GM12878 (cell line): Measurements from ENCODE around the gene COX5A. TPM values are rescaled to one million over a fixed set of nuclear protein-coding genes. Genes with fewer than 3 reads are reported as not detected.

ENCODE experiments used
- ATAC-seq: fragments of 200-7000 bp; cut with Tn5 transposase; 3 replicates; pipeline ENCODE4 v1.9.1; 2020; ENCODE audit warnings: mild to moderate bottlenecking, moderate library complexity
- BruUV-seq: library from RNA; stranded (reverse); fragments of 400-500 nt; replicated peaks from 2 replicates; lab custom pipeline; 2021; lab: Mats Ljungman, UMichigan
- CTCF ChIA-PET: fragments of 300-600 bp; sonication (Branson Sonifier 250); formaldehyde crosslinking; extraction: SDS; loops from one replicate; lab custom pipeline; 2021; ENCODE audit warnings: inconsistent platforms; lab: Yijun Ruan, JAX
- POLR2A ChIA-PET: fragments of 350-600 bp; formaldehyde crosslinking; extraction: SDS; loops from one replicate; lab custom pipeline; 2021; ENCODE audit warnings: inconsistent platforms; lab: Charles Lee
- RAD21 ChIA-PET: fragments of 300-600 bp; sonication (Branson Sonifier 250); formaldehyde crosslinking; loops from one replicate; lab custom pipeline; 2023; ENCODE audit warnings: antibody characterized with exemption; ENCODE audit not compliant: unreplicated experiment; lab: Charles Lee
- SMC1A ChIA-PET: fragments of 300-600 bp; sonication (Branson Sonifier 250); formaldehyde crosslinking; loops from one replicate; lab custom pipeline; 2023; ENCODE audit not compliant: unreplicated experiment, uncharacterized antibody; lab: Charles Lee
- DNase-seq: peaks from one replicate; pipeline ENCODE4 v3.0.0-alpha.2; 2011; ENCODE audit warnings: low read depth, low spot score
- FAIRE-seq: peaks from 3 replicates; lab custom pipeline; 2011; peaks lifted over from hg19 to GRCh38; lab: Jason Lieb, UNC
- H2AFZ ChIP-seq: 2 replicates; pipeline ENCODE4 v1.6.0; 2011; ENCODE audit warnings: low read depth, low read length, control low read depth; ENCODE audit not compliant: control insufficient read depth
- H3K27ac ChIP-seq: 2 replicates; pipeline ENCODE4 v1.5.1; 2011; ENCODE audit warnings: control low read depth; ENCODE audit not compliant: control insufficient read depth, insufficient read depth
- H3K27me3 ChIP-seq, 2 experiments: replicated peaks in 1 of 2; 2 replicates each; pipeline versions ENCODE4 v1.6.0 to v1.6.1; 2011; ENCODE audit warnings: low read length in 1 of 2; ENCODE audit not compliant: control insufficient read depth in 2 of 2, insufficient read depth in 2 of 2
- H3K36me3 ChIP-seq, 2 experiments: 2 replicates each; pipeline ENCODE4 v1.5.1; 2011; ENCODE audit warnings: low read length in 1 of 2; ENCODE audit not compliant: control insufficient read depth in 2 of 2, insufficient read depth in 2 of 2
- H3K4me1 ChIP-seq: 2 replicates; pipeline ENCODE4 v1.6.1; 2011; ENCODE audit warnings: mild to moderate bottlenecking, low read length, moderate library complexity, mixed read lengths; ENCODE audit not compliant: control insufficient read depth, insufficient read depth
- H3K4me2 ChIP-seq: 2 replicates; pipeline ENCODE4 v1.6.0; 2011; ENCODE audit warnings: control low read depth; ENCODE audit not compliant: control insufficient read depth, insufficient read depth
- H3K4me3 ChIP-seq: fragments of 200-600 bp; sonication (generic); 2 replicates; pipeline ENCODE4 v1.5.1; 2016
- H3K79me2 ChIP-seq: 2 replicates; pipeline ENCODE4 v1.6.0; 2011; ENCODE audit warnings: low read length; ENCODE audit not compliant: control insufficient read depth, insufficient read depth
- H3K9ac ChIP-seq: 2 replicates; pipeline ENCODE4 v1.8.0; 2011; ENCODE audit warnings: low read length, control low read depth, mixed read lengths; ENCODE audit not compliant: control insufficient read depth, insufficient read depth
- H3K9me3 ChIP-seq: replicated peaks from 3 replicates; pipeline ENCODE4 v1.5.1; 2011; ENCODE audit warnings: mild to moderate bottlenecking, low read length; ENCODE audit not compliant: control insufficient read depth, insufficient read depth
- H4K20me1 ChIP-seq: 2 replicates; pipeline ENCODE4 v1.6.0; 2011; ENCODE audit not compliant: control insufficient read depth, insufficient read depth
- ATF7 ChIP-seq: fragments of 450-650 bp; IDR thresholded peaks from 2 replicates; pipeline ENCODE4 v1.6.1; 2016; ENCODE audit warnings: low read depth, mild to moderate bottlenecking
- IRF5 ChIP-seq: fragments of 450-650 bp; IDR thresholded peaks from 2 replicates; pipeline ENCODE4 v1.6.1; 2017; ENCODE audit warnings: borderline replicate concordance
- LARP7 ChIP-seq: fragments of 450-650 bp; IDR thresholded peaks from 2 replicates; pipeline ENCODE4 v1.6.1; 2017; ENCODE audit warnings: mild to moderate bottlenecking
- TCF3 ChIP-seq: IDR thresholded peaks from 2 replicates; pipeline ENCODE4 v1.6.1; 2012; ENCODE audit warnings: low read depth, mild to moderate bottlenecking, low read length, borderline replicate concordance; ENCODE audit not compliant: insufficient read depth
- WRNIP1 ChIP-seq: IDR thresholded peaks from 2 replicates; pipeline ENCODE4 v1.6.1; 2011; ENCODE audit warnings: low read depth, low read length, improper control_type of control experiment, borderline replicate concordance
- ZNF24 ChIP-seq: fragments of 450-650 bp; IDR thresholded peaks from 2 replicates; pipeline ENCODE4 v1.6.1; 2017; ENCODE audit warnings: antibody characterized with exemption, mild to moderate bottlenecking
- ZNF622 ChIP-seq: fragments of 450-650 bp; IDR thresholded peaks from 2 replicates; pipeline ENCODE4 v1.6.1; 2017; ENCODE audit warnings: mild to moderate bottlenecking, inconsistent platforms
- WGBS: methylation state at CpG from one replicate; pipeline ENCODE4 v1.1.6; 2016; ENCODE audit warnings: low lambda C conversion rate; ENCODE audit not compliant: insufficient replicate concordance, insufficient coverage; ENCODE audit errors: missing lambda C conversion rate; 5-methylcytosine and 5-hydroxymethylcytosine counted together
- in situ Hi-C: fragments of 300-500 bp; cut with MboI; formaldehyde crosslinking; loops from 9 replicates; pipeline ENCODE4 v1.14.3; 2018; ENCODE audit warnings: mixed read lengths
- intact Hi-C: fragments of 100-400 bp; cut with micrococcal nuclease; formaldehyde crosslinking; loops from one replicate; pipeline ENCODE4 v1.14.2; 2022; ENCODE audit not compliant: unreplicated experiment
- polyA plus RNA-seq, 11 experiments: library from polyadenylated mRNA; depleted of rRNA in 4 of 11; unstranded in 6 of 11; stranded (reverse) in 5 of 11; fragments of >200 nt; fragmentation: Nextera tagmentation in 4 of 11; fragmentation: Illumina TruSeq in 1 of 11; extraction: Ambion mirVana in 4 of 11; extraction: Trizol in 1 of 11; gene quantifications; 1 replicate in 1 of 11; 2 replicates in 10 of 11; pipeline versions ENCODE4 v1.2.1 to v1.2.3, GENCODE V29; 2011 to 2016; ENCODE audit warnings: inconsistent platforms in 2 of 11, missing spikeins in 2 of 11, low read depth in 1 of 11
- total RNA-seq, 4 experiments: library from RNA; depleted of rRNA in 3 of 4; stranded (reverse); fragments of >200 nt in 3 of 4; fragmentation: Illumina TruSeq in 1 of 4; extraction: Trizol in 1 of 4; gene quantifications; 2 replicates each; pipeline versions ENCODE4 v1.2.1 to v1.2.3, GENCODE V29; 2013 to 2021

COX5A gene
- total and polyA plus RNA-seq, 10 of the 15 experiments (the other 5 are each of a cell fraction or from before 2014, with no cell fraction given): 84.5 to 1,218 (median 392) TPM

DNA sequence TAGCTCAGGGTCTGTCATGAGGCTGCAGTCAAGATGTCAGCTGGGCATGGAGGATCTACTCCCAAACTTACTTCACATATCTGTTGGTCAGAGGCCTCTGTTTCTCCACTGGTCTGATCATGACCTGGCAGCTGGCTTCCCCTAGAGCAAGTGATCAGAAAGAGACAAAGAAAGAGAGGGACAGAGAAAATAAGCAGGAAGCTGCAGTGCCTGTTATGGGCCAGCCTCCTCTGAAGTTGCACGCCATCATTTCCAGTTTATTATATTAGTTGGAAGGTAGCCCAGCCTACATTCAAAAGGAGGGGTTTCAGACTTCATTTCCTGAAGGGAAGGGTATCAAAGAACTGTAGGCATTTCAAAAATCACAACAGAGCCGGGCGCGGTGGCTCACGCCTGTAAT is 23.7 kb upstream of the COX5A start:
- ATAC-seq (no peak), DNase-seq (no peak), FAIRE-seq (no peak)
- POLR2A ChIA-PET: no interaction called here
- CTCF ChIA-PET: interaction anchor here (1.2 to 3.7 kb wide), 3 partner anchors 9 to 16 kb away, joined by 4 to 24 read pairs (median 4); no protein-coding TSS in a partner anchor
- in situ Hi-C loops (no loop called here), intact Hi-C loops (no loop called here)
- Histone ChIP-seq H3K36me3 (no peaks in the 10 kb centered on the region), H3K4me1 (peaks cover 23% of the 10 kb centered on the region), H3K4me3 (no peak overlapping the region), H3K4me2 (no peak overlapping the region), H2AFZ (no peak overlapping the region), H3K9me3 (no peaks in the 10 kb centered on the region), H3K79me2 (no peaks in the 10 kb centered on the region), H4K20me1 (no peaks in the 10 kb centered on the region), H3K9ac (no peak overlapping the region), H3K27ac (no peak overlapping the region), H3K27me3 (peaks cover 8 to 17% of the 10 kb centered on the region in 2 experiments)
- SMC1A ChIA-PET: interaction anchor here (0.7 to 2.7 kb wide), 4 partner anchors 11 to 46 kb away, joined by 3 to 6 read pairs (median 3); no protein-coding TSS in a partner anchor
- RAD21 ChIA-PET: interaction anchor here (1.1 to 1.2 kb wide), 2 partner anchors 11 to 82 kb away, joined by 3 read pairs; no protein-coding TSS in a partner anchor
- no TSS peak for BruUV-seq
- WGBS: 89% methylated on average over 5 of the region's 5 CpGs
- TF ChIP-seq ATF7: no peak
- no peak for TF ChIP-seq ZNF24
- TF ChIP-seq TCF3: no peak
- TF ChIP-seq WRNIP1: no peak
- TF ChIP-seq ZNF622: no peak
- TF ChIP-seq LARP7: no peak
- no peak for TF ChIP-seq IRF5
